ENCODE results near the gene OR56B4.

The OR56B4 gene

DNA sequence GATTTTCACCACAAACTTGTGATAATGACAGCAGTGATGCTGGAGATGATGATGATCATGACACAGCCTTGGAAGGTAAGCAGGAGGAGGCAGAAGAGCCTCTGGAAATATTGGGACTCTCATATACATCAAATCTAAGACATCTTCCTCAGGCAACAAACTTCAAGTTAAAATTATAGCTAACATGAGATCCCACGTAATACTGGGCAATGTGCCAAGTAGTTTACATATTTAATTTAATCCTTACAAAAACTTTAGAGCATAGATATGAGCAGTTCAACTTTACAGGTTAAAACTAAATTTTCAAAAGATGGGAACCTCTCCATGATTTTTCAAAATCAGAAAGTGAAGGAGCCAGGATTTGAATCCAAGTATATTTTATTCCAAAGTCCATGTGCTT, 43.6 kb downstream of the OR56B4 start:
- DNase-seq (ENCODE audit: low spot score): no peak

GRCh38 chr11:6152126-6152525, 44.6 kb downstream of the OR56B4 start:
- no peak for DNase-seq (ENCODE audit: low spot score)

DNA sequence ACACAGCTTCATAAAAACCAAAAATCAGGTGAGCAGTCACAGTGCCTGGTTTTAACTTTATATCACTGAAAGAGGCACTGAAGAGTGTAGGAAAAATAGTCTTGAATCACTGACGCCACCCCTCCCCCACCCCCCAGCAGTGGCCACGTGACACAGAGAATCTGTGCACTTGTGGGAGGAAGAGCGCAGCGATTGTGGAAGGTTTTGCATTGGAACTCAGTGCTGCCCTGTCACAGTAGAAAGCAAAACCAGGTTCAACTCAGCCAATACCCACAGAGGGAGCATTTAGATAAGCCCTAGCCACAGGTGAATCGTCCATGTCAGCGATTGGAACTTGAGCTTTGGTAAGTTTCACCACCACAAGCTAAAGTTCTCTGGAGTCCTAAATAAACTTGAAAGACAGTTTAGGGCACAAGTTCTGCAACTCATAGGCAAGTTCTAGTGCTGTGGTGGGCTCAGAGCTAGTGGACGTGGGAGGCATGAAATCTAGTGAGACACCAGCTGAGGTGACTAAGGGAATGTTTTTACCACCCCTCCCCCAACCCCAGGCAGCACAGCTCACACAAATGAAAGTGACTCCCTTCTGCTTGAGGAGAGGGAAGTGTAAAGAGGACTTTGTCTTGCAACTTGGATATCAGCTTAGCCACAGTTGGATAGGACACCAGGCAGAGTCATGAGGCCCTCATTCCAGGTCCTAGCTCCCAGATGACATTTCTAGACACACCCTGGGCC, 49.3 kb downstream of the OR56B4 start:
- DNase-seq (ENCODE audit: low spot score): no peak
